Keratinocyte (primary cell): Measurements from ENCODE around the gene TRMT10B.

Experiments
- EZH2 ChIP-seq: IDR thresholded peaks from one replicate; pipeline ENCODE4 v1.6.1; 2012; ENCODE audit warnings: inconsistent platforms, mild to moderate bottlenecking, low read length, moderate library complexity
- TF ChIP-seq, protein P1 (sequence below), 3 experiments: IDR thresholded peaks in 1 of 3; conservative IDR thresholded peaks in 1 of 3; optimal IDR thresholded peaks in 1 of 3; 2 replicates in 2 of 3; 3 replicates in 1 of 3; pipeline versions ENCODE3 to v1.5.1; 2011; ENCODE audit warnings: low read length in 3 of 3, mild to moderate bottlenecking in 3 of 3, moderate library complexity in 2 of 3, control low read depth in 1 of 3, inconsistent platforms in 1 of 3; ENCODE audit not compliant: insufficient read depth in 2 of 3; ENCODE audit errors: extremely low read depth in 1 of 3

DNA sequence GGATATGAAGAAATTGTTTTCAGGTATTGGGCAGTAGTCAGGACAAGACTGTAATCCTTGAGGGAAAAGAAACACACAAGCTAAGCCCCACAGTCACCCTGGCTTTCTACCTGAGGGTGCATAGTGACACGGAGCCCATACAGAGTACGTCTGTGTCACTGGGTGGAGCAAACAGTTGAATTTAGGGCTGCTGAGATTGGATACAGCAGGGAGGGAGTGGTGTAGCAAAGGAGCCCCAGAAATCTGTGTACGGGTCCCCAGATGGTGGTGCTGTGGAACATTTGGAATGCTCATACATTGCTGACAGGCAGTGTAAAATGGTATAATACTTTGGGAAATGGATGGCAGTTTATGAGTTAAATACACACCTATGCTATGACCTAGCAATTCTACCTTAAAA is 5.1 kb downstream of the TRMT10B start:
- TF ChIP-seq, protein P1, sequence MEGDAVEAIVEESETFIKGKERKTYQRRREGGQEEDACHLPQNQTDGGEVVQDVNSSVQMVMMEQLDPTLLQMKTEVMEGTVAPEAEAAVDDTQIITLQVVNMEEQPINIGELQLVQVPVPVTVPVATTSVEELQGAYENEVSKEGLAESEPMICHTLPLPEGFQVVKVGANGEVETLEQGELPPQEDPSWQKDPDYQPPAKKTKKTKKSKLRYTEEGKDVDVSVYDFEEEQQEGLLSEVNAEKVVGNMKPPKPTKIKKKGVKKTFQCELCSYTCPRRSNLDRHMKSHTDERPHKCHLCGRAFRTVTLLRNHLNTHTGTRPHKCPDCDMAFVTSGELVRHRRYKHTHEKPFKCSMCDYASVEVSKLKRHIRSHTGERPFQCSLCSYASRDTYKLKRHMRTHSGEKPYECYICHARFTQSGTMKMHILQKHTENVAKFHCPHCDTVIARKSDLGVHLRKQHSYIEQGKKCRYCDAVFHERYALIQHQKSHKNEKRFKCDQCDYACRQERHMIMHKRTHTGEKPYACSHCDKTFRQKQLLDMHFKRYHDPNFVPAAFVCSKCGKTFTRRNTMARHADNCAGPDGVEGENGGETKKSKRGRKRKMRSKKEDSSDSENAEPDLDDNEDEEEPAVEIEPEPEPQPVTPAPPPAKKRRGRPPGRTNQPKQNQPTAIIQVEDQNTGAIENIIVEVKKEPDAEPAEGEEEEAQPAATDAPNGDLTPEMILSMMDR (optimal IDR thresholded peaks at IDR 0.05 in 1 of 3, IDR thresholded peaks at IDR 0.05 in 1 of 3, conservative IDR thresholded peaks at IDR 0.05 in 1 of 3; ENCODE audit: extremely low read depth in 1 of 3, insufficient read depth in 2 of 3, low read length in 3 of 3), result peak in 1 of 3 experiments; percentile 1
- no peak for TF ChIP-seq EZH2
